GM06990 (cell line): ENCODE measurements around the gene TKTL1.
"Not testable (repeated sequence)": the region's sequence is repeated elsewhere in the genome, so short reads cannot be mapped to it uniquely, and the experiment has no call there.

Experiments
- DNase-seq: peaks from one replicate; pipeline ENCODE4 v3.0.0-alpha.2; 2011; ENCODE audit not compliant: insufficient read length; ENCODE audit errors: extremely low read depth
- H3K27me3 ChIP-seq: replicated peaks from 2 replicates; pipeline ENCODE4 v1.6.0; 2011; ENCODE audit warnings: low read length; ENCODE audit not compliant: control insufficient read depth, insufficient read depth
- H3K36me3 ChIP-seq: 2 replicates; pipeline ENCODE4 v1.5.1; 2011; ENCODE audit warnings: low read length; ENCODE audit not compliant: control insufficient read depth, insufficient read depth
- H3K4me3 ChIP-seq: replicated peaks from 2 replicates; pipeline ENCODE4 v1.5.1; 2011; ENCODE audit warnings: low read depth, mild to moderate bottlenecking, control low read depth, low read length
- TF ChIP-seq, protein P1 (sequence below): IDR thresholded peaks from 2 replicates; pipeline ENCODE4 v1.5.1; 2011; ENCODE audit warnings: low read length, control low read depth, mild to moderate bottlenecking, inconsistent platforms; ENCODE audit not compliant: insufficient read depth, poor library complexity, severe bottlenecking

The TKTL1 gene

DNA sequence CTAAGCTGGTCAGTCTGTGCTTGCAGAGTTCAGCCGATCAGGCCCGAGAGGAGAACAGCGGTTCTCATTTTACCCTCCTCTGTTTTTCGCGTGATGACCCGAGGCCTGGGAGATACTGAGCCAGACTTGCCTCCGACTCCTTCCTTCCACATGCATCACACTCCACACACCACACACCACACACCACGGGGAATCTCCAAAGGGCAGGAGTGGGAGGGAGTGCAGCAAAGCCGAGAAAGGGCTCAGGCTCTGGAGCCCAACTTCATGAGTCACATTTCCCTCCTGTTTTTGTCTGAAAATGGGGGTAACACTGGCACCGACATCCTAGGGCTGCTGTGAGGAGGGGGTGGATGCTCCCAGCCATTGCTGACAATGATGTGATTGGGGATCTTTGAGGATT lies 38.9 kb downstream of the TKTL1 start:
- Histone ChIP-seq H3K36me3 (no peaks in the 10 kb centered on the region), H3K4me3 (no peak overlapping the region), H3K27me3 (no peaks in the 10 kb centered on the region)
- TF ChIP-seq, protein P1, sequence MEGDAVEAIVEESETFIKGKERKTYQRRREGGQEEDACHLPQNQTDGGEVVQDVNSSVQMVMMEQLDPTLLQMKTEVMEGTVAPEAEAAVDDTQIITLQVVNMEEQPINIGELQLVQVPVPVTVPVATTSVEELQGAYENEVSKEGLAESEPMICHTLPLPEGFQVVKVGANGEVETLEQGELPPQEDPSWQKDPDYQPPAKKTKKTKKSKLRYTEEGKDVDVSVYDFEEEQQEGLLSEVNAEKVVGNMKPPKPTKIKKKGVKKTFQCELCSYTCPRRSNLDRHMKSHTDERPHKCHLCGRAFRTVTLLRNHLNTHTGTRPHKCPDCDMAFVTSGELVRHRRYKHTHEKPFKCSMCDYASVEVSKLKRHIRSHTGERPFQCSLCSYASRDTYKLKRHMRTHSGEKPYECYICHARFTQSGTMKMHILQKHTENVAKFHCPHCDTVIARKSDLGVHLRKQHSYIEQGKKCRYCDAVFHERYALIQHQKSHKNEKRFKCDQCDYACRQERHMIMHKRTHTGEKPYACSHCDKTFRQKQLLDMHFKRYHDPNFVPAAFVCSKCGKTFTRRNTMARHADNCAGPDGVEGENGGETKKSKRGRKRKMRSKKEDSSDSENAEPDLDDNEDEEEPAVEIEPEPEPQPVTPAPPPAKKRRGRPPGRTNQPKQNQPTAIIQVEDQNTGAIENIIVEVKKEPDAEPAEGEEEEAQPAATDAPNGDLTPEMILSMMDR = no peak
- no peak for DNase-seq

DNA sequence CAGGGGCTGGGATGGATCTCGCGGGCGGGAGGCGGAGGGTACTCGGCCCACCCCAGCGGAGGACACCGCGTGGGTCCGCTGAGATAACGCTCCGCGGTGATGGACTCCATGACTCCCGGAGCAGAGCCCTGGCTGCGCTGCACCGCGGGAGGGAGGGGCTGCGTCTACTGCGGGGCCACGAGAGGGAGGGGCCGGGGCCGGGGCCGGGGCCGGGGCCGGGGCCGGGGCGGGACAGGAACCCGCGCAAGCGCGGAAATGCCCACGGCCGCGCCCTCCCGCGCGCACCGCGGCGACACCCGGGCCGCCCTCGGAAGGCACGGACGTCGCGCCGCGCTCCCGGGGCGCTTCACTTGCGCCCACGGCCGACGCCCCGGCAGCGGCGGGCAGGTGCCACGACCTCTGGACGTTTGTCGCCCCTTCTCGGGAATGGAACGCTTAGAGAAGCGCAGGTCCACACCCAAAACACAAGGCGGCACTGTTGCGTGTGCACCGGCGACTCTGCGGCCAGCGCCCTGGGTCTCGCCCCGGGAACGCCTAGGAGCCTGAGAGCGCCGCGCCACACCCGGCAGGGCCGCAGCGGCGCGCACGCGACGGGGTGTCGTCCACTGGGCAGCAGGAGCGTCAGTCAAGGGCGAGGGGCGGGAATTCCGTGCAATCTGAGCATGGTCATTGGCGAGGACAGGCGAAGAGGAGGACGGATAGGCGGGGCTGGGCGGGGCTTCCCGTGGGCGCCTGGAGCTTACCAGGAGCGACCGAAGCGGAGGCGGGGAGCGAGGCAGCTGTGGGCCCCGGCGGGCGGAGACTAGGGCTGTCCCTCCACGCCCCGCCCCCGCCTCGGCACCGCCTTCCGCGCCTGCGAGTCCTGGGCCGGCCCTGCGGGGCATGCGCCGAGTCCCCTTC lies 46.1 kb downstream of the TKTL1 start:
- H3K36me3 ChIP-seq, H3K27me3 ChIP-seq, H3K4me3 ChIP-seq, DNase-seq: not testable (repeated sequence)

DNA sequence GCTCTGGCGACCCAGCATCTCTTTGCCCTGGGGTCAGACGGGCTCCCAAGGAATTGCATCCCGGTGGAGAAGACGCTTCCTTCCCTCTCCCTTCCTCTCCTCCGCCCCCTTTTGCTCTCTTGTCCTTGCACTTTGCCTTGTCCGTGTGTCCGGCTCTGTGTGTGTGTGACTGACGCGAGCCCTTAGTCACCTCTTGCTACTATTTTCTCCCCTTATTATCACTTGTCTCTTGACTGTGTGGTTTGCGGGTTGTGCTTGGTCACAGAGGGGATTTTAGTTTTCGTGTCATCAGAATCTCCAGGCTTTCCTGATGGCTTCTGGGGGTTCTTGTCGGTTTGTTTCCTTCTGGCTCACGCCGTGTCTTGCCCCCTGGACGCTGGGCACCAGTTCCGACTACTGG lies 47.5 kb downstream of the TKTL1 start:
- DNase-seq, H3K4me3 ChIP-seq, H3K27me3 ChIP-seq, H3K36me3 ChIP-seq: not testable (repeated sequence)

DNA sequence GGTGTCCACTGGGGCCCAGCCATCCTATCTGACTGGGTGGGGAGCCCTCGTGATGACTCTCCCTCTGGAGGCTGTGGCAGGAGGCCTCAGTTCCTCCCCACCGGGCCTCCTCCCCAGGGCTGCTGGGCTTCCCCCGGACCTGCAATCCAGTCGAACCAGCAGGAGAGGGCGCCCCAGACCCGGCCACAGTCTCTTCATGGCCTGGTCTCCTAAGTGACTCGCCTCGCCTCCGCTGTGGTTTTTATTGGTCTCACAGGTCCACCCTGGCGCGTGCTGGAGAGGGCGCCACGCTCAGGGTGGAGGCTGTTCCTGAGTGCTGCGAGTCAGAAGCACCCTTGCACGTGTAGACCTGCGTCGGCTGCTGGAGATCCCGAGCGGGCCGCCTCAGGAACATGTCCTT lies 48.0 kb downstream of the TKTL1 start:
- not testable (repeated sequence) for DNase-seq, H3K4me3 ChIP-seq, H3K27me3 ChIP-seq, H3K36me3 ChIP-seq

DNA sequence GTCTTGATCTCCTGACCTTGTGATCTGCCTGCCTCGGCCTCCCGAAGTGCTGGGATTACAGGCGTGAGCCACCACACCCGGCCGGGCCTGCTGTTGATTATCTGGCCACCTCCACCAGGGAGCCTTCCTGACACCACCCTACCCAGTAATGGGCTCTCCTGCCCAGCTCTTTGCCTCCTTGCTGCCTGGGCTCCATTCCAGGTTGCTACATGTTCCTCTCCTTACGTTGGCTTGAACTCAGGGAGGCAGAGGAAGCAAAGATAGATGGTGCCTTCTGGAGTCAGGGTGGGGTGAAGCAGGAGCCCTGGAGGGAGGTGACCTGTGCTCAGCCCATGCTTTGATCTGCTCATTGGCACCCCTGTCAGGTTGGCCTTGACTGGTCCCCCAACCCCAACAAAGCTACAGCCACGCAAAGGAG lies 52.5 kb downstream of the TKTL1 start:
- H3K4me3 ChIP-seq = no peak overlapping the region
- TF ChIP-seq, protein P1 = no peak
- peak; percentile 9 for DNase-seq
- H3K36me3 ChIP-seq = peaks cover 11% of the 10 kb centered on the region
- no peaks in the 10 kb centered on the region for H3K27me3 ChIP-seq

DNA sequence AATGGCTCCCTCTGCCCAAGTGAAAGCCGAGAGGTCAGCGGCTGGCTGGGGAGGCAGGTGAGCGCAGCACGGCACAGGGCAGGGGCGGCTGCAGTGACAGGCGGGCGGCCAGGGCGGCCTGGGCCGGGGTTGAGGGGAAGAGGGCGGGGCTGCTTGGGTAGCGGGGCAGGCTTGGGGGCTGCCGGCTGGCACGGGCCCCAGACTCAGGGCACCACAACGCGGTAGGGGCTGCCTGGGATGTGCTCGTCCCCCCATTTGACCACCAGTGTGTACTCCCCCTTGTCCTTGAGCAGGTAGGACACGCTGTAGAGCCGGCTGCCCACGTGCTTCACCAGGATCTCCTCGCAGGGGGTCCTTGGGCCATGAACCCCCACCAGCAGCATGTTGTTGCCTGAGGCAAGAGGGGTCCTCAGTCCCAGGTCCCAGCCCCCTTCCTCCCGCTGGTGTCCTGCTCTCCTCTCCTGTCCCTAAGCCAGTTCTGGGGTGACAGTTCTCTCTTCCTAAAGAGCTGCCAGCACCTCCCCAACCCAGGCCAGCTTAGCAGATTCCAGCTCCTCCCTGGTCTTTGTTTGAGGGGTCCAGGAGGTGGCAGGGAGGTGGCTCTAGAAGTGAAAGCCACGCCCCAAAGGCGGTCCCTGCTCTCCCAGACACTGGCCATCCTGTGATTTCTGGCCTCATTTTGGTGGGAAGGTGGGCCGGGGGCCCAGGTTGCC lies 53.2 kb downstream of the TKTL1 start:
- H3K36me3 ChIP-seq = peaks cover 15% of the 10 kb centered on the region
- TF ChIP-seq, protein P1 = no peak
- peak; percentile 12 for DNase-seq

DNA sequence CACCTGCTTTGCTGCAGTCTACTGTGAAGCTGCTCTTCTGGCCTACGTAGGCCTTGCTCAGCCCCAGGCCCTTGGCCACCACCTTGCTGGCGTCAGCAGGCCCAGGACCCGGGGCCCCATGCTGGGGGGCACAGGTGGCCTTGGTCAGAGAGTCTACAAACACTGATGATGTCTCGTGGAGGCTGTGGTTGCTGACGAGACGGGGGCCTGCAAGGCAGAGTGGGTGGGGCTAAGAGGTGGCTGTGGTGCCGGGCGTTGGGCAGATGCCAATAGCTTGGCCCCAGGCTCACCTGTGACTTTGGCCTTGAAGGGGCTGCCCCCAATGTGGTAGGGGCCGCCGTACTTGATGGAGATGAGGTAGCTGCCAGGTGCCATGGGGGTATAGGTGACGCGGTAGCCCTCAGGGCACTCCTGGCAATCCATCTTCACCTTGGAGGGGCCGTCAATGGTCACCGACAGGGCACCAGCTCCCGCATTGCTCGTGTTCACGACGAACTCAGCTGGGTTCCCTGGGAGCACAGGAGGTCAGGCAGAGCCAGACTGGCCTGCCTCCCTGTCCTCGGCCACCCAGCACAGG lies 53.9 kb downstream of the TKTL1 start:
- H3K36me3 ChIP-seq = peaks cover 16% of the 10 kb centered on the region
- no peak overlapping the region for H3K4me3 ChIP-seq
- DNase-seq = peak; percentile 14
- H3K27me3 ChIP-seq = no peaks in the 10 kb centered on the region
- TF ChIP-seq, protein P1 = no peak

More for the DNA sequence above, 53.2 kb downstream of the TKTL1 start:
- Histone ChIP-seq H3K27me3 (no peaks in the 10 kb centered on the region), H3K4me3 (no peak overlapping the region)
